ENCODE data around the gene PRKG1.

PRKG1 gene

GRCh38 chr10:51235865-51236264 is 161.6 kb downstream of the PRKG1 start:
- Histone ChIP-seq H3K9me3 (ENCODE audit: severe bottlenecking) (no peaks in the 10 kb centered on the region), H3K4me3 (ENCODE audit: low read depth, low read length) (no peak overlapping the region), H3K27me3 (ENCODE audit: insufficient read depth, low read depth, severe bottlenecking) (peaks cover 7% of the 10 kb centered on the region), H3K27ac (no peak overlapping the region), H3K36me3 (no peaks in the 10 kb centered on the region)
- DNase-seq, result no peak
- no peak for TF ChIP-seq CTCF (IDR thresholded peaks at IDR 0.05; ENCODE audit: low read depth, low read length)

DNA sequence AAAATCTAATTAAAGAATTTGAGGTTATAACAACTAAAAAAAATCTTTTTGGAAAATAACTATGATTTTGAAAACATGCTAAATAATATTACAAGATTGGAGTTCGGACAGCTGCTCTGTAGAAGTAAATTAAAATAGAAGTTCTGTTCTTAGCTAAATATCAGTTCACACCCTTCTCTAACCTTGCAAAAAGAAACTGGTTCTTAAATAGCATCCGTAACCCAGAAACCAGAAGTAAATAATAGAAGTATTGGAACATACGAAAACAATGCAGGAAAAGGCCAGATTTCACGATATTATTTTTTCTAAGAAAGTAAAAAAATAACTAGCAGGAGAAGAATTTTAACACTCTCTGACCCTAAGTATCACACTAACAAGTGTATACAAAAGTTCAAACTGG is 164.7 kb downstream of the PRKG1 start:
- no peak overlapping the region for H3K27ac ChIP-seq
- H3K9me3 ChIP-seq (ENCODE audit: severe bottlenecking), result no peaks in the 10 kb centered on the region
- no peaks in the 10 kb centered on the region for H3K36me3 ChIP-seq
- H3K4me3 ChIP-seq (ENCODE audit: low read depth, low read length), result no peak overlapping the region
- peaks cover 7% of the 10 kb centered on the region for H3K27me3 ChIP-seq (ENCODE audit: insufficient read depth, low read depth, severe bottlenecking)
- TF ChIP-seq CTCF (IDR thresholded peaks at IDR 0.05; ENCODE audit: low read depth, low read length), result no peak
- DNase-seq, result no peak

GRCh38 chr10:51241461-51241860 is 167.2 kb downstream of the PRKG1 start:
- H3K27me3 ChIP-seq (ENCODE audit: insufficient read depth, low read depth, severe bottlenecking), result peaks cover 7% of the 10 kb centered on the region
- no peak overlapping the region for H3K27ac ChIP-seq
- H3K4me3 ChIP-seq (ENCODE audit: low read depth, low read length), result no peak overlapping the region
- no peak for TF ChIP-seq CTCF (IDR thresholded peaks at IDR 0.05; ENCODE audit: low read depth, low read length)
- no peaks in the 10 kb centered on the region for H3K36me3 ChIP-seq
- no peak for DNase-seq
- H3K9me3 ChIP-seq (ENCODE audit: severe bottlenecking), result no peaks in the 10 kb centered on the region

DNA sequence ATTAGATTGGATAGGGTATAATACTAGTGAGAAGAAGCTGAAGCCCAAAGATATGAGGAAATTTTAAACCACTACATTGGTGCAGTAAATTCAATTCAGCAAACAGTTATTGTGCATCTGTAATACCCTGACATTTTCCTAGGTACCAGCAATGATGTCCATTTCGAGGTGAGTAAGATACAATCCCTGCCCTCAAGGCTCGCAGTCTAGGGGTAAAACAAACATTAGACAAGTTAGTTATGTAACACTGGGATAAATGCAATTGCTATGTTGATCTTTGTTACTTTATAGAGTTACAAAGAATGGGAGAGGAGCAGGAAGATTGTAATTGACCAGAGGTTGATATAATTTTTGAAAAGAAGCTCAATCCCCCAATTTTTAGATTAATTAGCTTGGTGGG is 168.1 kb downstream of the PRKG1 start:
- DNase-seq, result no peak
- Histone ChIP-seq H3K27ac (no peak overlapping the region), H3K27me3 (ENCODE audit: insufficient read depth, low read depth, severe bottlenecking) (peaks cover 7% of the 10 kb centered on the region), H3K4me3 (ENCODE audit: low read depth, low read length) (no peak overlapping the region), H3K9me3 (ENCODE audit: severe bottlenecking) (no peaks in the 10 kb centered on the region), H3K36me3 (no peaks in the 10 kb centered on the region)
- TF ChIP-seq CTCF (IDR thresholded peaks at IDR 0.05; ENCODE audit: low read depth, low read length), result no peak

- Histone ChIP-seq H3K27me3 (ENCODE audit: insufficient read depth, low read depth, severe bottlenecking) (peaks cover 3% of the 10 kb centered on the region), H3K36me3 (no peaks in the 10 kb centered on the region), H3K9me3 (ENCODE audit: severe bottlenecking) (no peaks in the 10 kb centered on the region), H3K4me3 (ENCODE audit: low read depth, low read length) (no peak overlapping the region), H3K27ac (no peak overlapping the region)
- TF ChIP-seq CTCF (IDR thresholded peaks at IDR 0.05; ENCODE audit: low read depth, low read length), result no peak
- no peak for DNase-seq
Measured at GRCh38 chr10:51244309-51244708, 170.0 kb downstream of the PRKG1 start.

- Histone ChIP-seq H3K36me3 (no peaks in the 10 kb centered on the region), H3K9me3 (ENCODE audit: severe bottlenecking) (no peaks in the 10 kb centered on the region), H3K27ac (no peak overlapping the region), H3K27me3 (ENCODE audit: insufficient read depth, low read depth, severe bottlenecking) (no peaks in the 10 kb centered on the region), H3K4me3 (ENCODE audit: low read depth, low read length) (no peak overlapping the region)
- no peak for DNase-seq
- no peak for TF ChIP-seq CTCF (IDR thresholded peaks at IDR 0.05; ENCODE audit: low read depth, low read length)
Measured at GRCh38 chr10:51244748-51245490, 170.6 kb downstream of the PRKG1 start.

Measured in WERI-Rb-1 (cell line).